A549 (cell line): ENCODE results near the gene ACBD4. TPM values are rescaled to one million over a fixed set of nuclear protein-coding genes. Genes with fewer than 3 reads are reported as not detected.

Experiments used
- ATAC-seq, 2 experiments: fragments of 200-7000 bp in 1 of 2; fragments of >200 bp in 1 of 2; cut with Nextera tagmentation in 1 of 2; cut with Tn5 transposase in 1 of 2; 3 replicates each; pipeline versions ENCODE4 v1.8.0 to v1.9.1; 2018 to 2020; ENCODE audit warnings: mild to moderate bottlenecking in 1 of 2, moderate library complexity in 1 of 2
- CTCF ChIA-PET: fragments of 300-600 bp; sonication (Branson Sonifier 250); formaldehyde crosslinking; extraction: SDS; loops from one replicate; lab custom pipeline; 2021; ENCODE audit warnings: antibody characterized with exemption, inconsistent platforms; lab: Yijun Ruan, JAX
- POLR2A ChIA-PET: fragments of 350-600 bp; formaldehyde crosslinking; extraction: SDS; loops from one replicate; lab custom pipeline; 2021; ENCODE audit warnings: antibody characterized with exemption, inconsistent platforms; lab: Yijun Ruan, JAX
- DNase-seq, 2 experiments: peaks; one replicate each; pipeline versions ENCODE4 v3.0.0 to v3.0.0-alpha.2; 2011 to 2016; ENCODE audit warnings: low read depth in 1 of 2, low spot score in 1 of 2
- FAIRE-seq: peaks from 2 replicates; lab custom pipeline; 2011; peaks lifted over from hg19 to GRCh38; lab: Jason Lieb, UNC
- H3K27ac ChIP-seq, 2 experiments: fragments of >200 bp; sonication (Bioruptor Twin); formaldehyde crosslinking; 3 replicates each; pipeline ENCODE4 v1.5.1; 2016 to 2017
- H3K4me1 ChIP-seq: fragments of >200 bp; sonication (Bioruptor Twin); formaldehyde crosslinking; 3 replicates; pipeline ENCODE4 v1.6.1; 2016
- H3K4me2 ChIP-seq: fragments of >200 bp; sonication (Bioruptor Twin); formaldehyde crosslinking; 3 replicates; pipeline ENCODE4 v1.6.1; 2016
- H3K4me3 ChIP-seq: fragments of >200 bp; sonication (Bioruptor Twin); formaldehyde crosslinking; 3 replicates; pipeline ENCODE4 v1.5.1; 2016
- H3K9me3 ChIP-seq: fragments of >200 bp; sonication (Bioruptor Twin); formaldehyde crosslinking; 3 replicates; pipeline ENCODE4 v1.6.1; 2016
- BCL3 ChIP-seq: fragments of >200 bp; sonication (Bioruptor Twin); formaldehyde crosslinking; IDR thresholded peaks from 3 replicates; pipeline ENCODE4 v1.6.1; 2016
- BHLHE40 ChIP-seq: IDR thresholded peaks from 2 replicates; pipeline ENCODE4 v1.6.1; 2012; ENCODE audit warnings: low read depth, low read length, inconsistent platforms
- CBX8 ChIP-seq: fragments of 200-600 bp; sonication (generic); IDR thresholded peaks from 2 replicates; pipeline ENCODE4 v1.6.1; 2016
- EHF ChIP-seq: fragments of 250-450 bp; sonication (Bioruptor Pico); IDR thresholded peaks from 2 replicates; pipeline ENCODE4 v1.5.0; 2020; ENCODE audit warnings: mild to moderate bottlenecking
- EHMT2 ChIP-seq: fragments of 200-600 bp; sonication (generic); IDR thresholded peaks from 2 replicates; pipeline ENCODE4 v1.6.1; 2016; ENCODE audit warnings: antibody characterized with exemption, low read depth, mild to moderate bottlenecking, moderate library complexity
- FOSL2 ChIP-seq, 2 experiments: fragments of 450-650 bp in 1 of 2; fragments of >200 bp in 1 of 2; sonication (Bioruptor Twin) in 1 of 2; formaldehyde crosslinking; IDR thresholded peaks; 2 replicates each; pipeline versions ENCODE4 v1.5.0 to v1.6.1; 2016 to 2020; ENCODE audit warnings: mild to moderate bottlenecking in 1 of 2, moderate library complexity in 1 of 2
- HEYL ChIP-seq: fragments of 250-450 bp; sonication (Bioruptor Pico); IDR thresholded peaks from 2 replicates; pipeline ENCODE4 v1.8.0; 2021; ENCODE audit warnings: mild to moderate bottlenecking, moderate library complexity
- HMGXB4 ChIP-seq: fragments of 250-450 bp; sonication (Bioruptor Pico); IDR thresholded peaks from 2 replicates; pipeline ENCODE4 v1.5.0; 2021; ENCODE audit warnings: mild to moderate bottlenecking, moderate library complexity, borderline replicate concordance
- HOXB13 ChIP-seq: fragments of 250-450 bp; sonication (Bioruptor Pico); IDR thresholded peaks from 2 replicates; pipeline ENCODE4 v1.5.0; 2020; ENCODE audit warnings: low read depth, mild to moderate bottlenecking, moderate library complexity
- JUN ChIP-seq, 2 experiments: fragments of >200 bp; sonication (Bioruptor Twin); formaldehyde crosslinking; IDR thresholded peaks; 2 replicates in 1 of 2; 3 replicates in 1 of 2; pipeline ENCODE4 v1.6.1; 2016 to 2017
- JUNB ChIP-seq: fragments of >200 bp; sonication (Bioruptor Twin); formaldehyde crosslinking; IDR thresholded peaks from 2 replicates; pipeline ENCODE4 v1.6.1; 2016
- MAX ChIP-seq: IDR thresholded peaks from 2 replicates; pipeline ENCODE4 v1.6.1; 2012
- NPAS2 ChIP-seq: fragments of 250-450 bp; sonication (Bioruptor Pico); IDR thresholded peaks from 2 replicates; pipeline ENCODE4 v1.8.0; 2022; ENCODE audit warnings: mild to moderate bottlenecking, moderate library complexity, borderline replicate concordance
- PBX3 ChIP-seq: IDR thresholded peaks from 2 replicates; pipeline ENCODE4 v1.6.1; 2012
- PHF8 ChIP-seq: fragments of 200-600 bp; sonication (generic); IDR thresholded peaks from 2 replicates; pipeline ENCODE4 v1.6.1; 2016; ENCODE audit warnings: low read depth, mild to moderate bottlenecking, antibody characterized with exemption, moderate library complexity, borderline replicate concordance
- POLR2A ChIP-seq: IDR thresholded peaks from 2 replicates; pipeline ENCODE4 v1.6.1; 2012; ENCODE audit warnings: mild to moderate bottlenecking, low read length
- RARB ChIP-seq: fragments of 250-450 bp; sonication (Bioruptor Pico); IDR thresholded peaks from 2 replicates; pipeline ENCODE4 v1.8.0; 2021; ENCODE audit warnings: mild to moderate bottlenecking, moderate library complexity
- RFX5 ChIP-seq: fragments of 450-650 bp; IDR thresholded peaks from 2 replicates; pipeline ENCODE4 v1.7.1; 2014; ENCODE audit warnings: antibody characterized with exemption, mild to moderate bottlenecking, moderate library complexity
- RNF2 ChIP-seq: fragments of 200-600 bp; sonication (generic); IDR thresholded peaks from 2 replicates; pipeline ENCODE4 v1.6.1; 2016; ENCODE audit warnings: low read depth, mild to moderate bottlenecking, antibody characterized with exemption, moderate library complexity, borderline replicate concordance
- TFCP2L1 ChIP-seq: fragments of 250-450 bp; sonication (Bioruptor Pico); IDR thresholded peaks from 2 replicates; pipeline ENCODE4 v1.5.0; 2021; ENCODE audit warnings: mild to moderate bottlenecking
- ZFP36 ChIP-seq: fragments of 450-650 bp; IDR thresholded peaks from 2 replicates; pipeline ENCODE4 v1.6.1; 2014; ENCODE audit warnings: borderline replicate concordance; ENCODE audit not compliant: partially characterized antibody
- ZNF302 ChIP-seq: fragments of 250-450 bp; sonication (Bioruptor Pico); IDR thresholded peaks from 2 replicates; pipeline ENCODE4 v1.9.0; 2021; ENCODE audit warnings: inconsistent platforms, mild to moderate bottlenecking, moderate library complexity
- WGBS: methylation state at CpG from one replicate; pipeline ENCODE4 v1.1.6; 2017; ENCODE audit errors: missing lambda C conversion rate; 5-methylcytosine and 5-hydroxymethylcytosine counted together
- polyA plus RNA-seq, 4 experiments: library from polyadenylated mRNA; depleted of rRNA in 3 of 4; stranded (reverse); fragments of >200 nt; fragmentation: RNase III in 1 of 4; extraction: RNeasy Plus Mini Kit Qiagen cat#74134 plus additional on column Dnase treatment in 1 of 4; gene quantifications; 2 replicates in 3 of 4; 3 replicates in 1 of 4; pipeline ENCODE4 v1.2.3, GENCODE V29; 2011 to 2017

Gene ACBD4
- polyA plus RNA-seq, 2 of the 4 experiments (the other 2 are of a cell fraction), result 11.4 to 13.7 TPM

DNA sequence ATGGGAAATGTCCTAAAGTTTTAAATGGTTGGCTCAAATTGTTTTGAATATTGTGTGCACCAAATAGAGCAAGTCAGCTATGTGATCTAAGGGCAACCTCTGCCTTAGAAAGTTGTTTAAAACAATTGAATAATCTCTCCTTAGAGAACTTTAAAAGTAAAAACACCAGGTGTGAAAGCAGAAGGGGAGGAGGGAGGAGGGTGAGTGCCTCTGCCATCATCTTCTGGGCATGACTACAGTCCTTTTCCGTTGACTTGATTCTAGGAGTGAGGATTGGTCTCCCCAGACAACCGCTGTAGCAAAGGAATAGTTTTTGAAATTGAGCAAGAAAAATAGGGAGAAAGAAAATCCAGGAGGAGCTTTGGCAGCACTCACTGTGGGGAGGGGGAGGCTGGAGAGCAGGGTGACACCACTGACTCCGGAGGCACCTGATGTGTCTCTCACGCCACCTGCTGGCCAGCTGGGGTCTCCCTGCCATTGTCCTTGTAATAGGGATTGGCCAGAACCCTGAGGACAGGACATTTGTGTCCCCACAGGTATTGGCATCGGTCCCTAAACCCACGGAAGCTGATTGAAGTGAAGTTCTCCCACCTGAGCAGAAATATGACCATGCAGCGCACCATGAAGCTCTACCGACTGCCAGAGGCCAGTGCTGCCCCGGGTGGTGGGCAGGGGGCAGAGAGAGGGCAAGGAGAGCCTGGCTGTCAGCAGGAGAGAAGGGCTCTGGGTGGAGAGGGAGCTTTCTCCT, 36.4 kb upstream of the ACBD4 start (continued):
- TF ChIP-seq RNF2 (no peak), EHF (no peak), CBX8 (no peak), BCL3 (no peak), PHF8 (no peak)

DNA sequence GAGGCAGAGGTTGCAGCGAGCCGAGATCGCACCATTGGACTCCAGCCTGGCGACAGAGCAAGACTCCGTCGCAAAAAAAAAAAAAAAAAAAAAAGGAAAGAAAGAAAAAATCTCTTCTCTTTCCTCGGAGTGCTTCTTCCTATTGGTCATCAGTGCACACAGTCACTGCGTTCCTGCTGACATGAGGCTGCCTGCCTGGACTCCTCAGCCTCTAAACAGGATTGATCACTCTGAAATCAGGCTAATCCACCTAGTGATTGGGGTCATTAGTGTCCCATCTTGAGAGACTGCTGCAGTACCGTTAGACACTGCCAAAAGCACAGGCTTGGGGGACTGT, 34.0 kb upstream of the ACBD4 start:
- no peak overlapping the region for H3K27ac ChIP-seq
- H3K4me1 ChIP-seq, result peaks cover 7% of the 10 kb centered on the region; the same call in 2 of the 3 replicates
- 90% methylated on average over 9 of the region's 9 CpGs for WGBS
- no peak for TF ChIP-seq EHMT2
- no peak for TF ChIP-seq RARB (CRISPR knock-in tag)
- no peaks in the 10 kb centered on the region for H3K9me3 ChIP-seq
- no peak overlapping the region for H3K4me3 ChIP-seq
- no peak overlapping the region for H3K4me2 ChIP-seq
- ATAC-seq, result no peak
- no peak for DNase-seq
- CTCF ChIA-PET, result interaction anchor here (4.9 to 30.6 kb wide), 5 partner anchors 7 to 32 kb away, joined by 64 to 742 read pairs (median 109); partner anchors contain the start of genes ACBD4 and PLCD3
- FAIRE-seq, result no peak
- POLR2A ChIA-PET, result no interaction called here

- FAIRE-seq (no peak), ATAC-seq (no peak), DNase-seq (no peak)
- TF ChIP-seq MAX, result no peak
- TF ChIP-seq RARB (CRISPR knock-in tag), result no peak
- TF ChIP-seq HEYL (CRISPR knock-in tag), result no peak
- no peak for TF ChIP-seq FOSL2 (IDR thresholded peaks at IDR 0.05)
- TF ChIP-seq FOSL2 (CRISPR knock-in tag; IDR thresholded peaks at IDR 0.05), result no peak
- no peak for TF ChIP-seq RFX5
- TF ChIP-seq JUNB, result no peak
- TF ChIP-seq PHF8, result no peak
- TF ChIP-seq BCL3, result no peak
- no peak for TF ChIP-seq JUN (IDR thresholded peaks at IDR 0.05)
- TF ChIP-seq HOXB13 (CRISPR knock-in tag), result no peak
- Histone ChIP-seq H3K4me1 (peaks cover 7% of the 10 kb centered on the region; the same call in 2 of the 3 replicates), H3K9me3 (no peaks in the 10 kb centered on the region), H3K4me2 (no peak overlapping the region), H3K4me3 (no peak overlapping the region), H3K27ac (peak overlapping the region in 1 of 2 experiments; percentile 22; a peak in 1 of 6 replicates)
- CTCF ChIA-PET, result interaction anchor here (1.0 to 30.6 kb wide), 7 partner anchors 7 to 133 kb away, joined by 3 to 742 read pairs (median 64); partner anchors contain the start of genes ACBD4 and PLCD3
- 89% methylated on average over 12 of the region's 12 CpGs for WGBS
- POLR2A ChIA-PET, result no interaction called here
These were observed 33.3 kb upstream of the ACBD4 start for GRCh38 chr17:45101883-45102811.

DNA sequence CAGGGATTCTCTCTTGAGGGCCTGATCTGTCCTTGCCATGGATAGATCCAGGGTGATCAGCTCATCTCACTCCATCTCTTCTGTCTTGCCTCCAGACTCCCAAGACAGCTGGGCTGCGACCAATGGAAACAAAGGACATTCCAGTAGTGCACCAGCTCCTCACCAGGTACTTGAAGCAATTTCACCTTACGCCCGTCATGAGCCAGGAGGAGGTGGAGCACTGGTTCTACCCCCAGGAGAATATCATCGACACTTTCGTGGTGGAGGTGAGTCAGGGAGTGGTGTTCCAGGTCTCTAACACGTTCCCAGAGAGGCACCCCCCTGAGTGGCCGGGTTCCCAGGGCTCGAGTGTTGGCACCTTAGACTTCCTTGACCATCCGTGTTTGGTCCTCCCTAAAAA, 32.6 kb upstream of the ACBD4 start:
- DNase-seq (no peak), FAIRE-seq (no peak), ATAC-seq (no peak)
- peaks cover 7% of the 10 kb centered on the region; the same call in 2 of the 3 replicates for H3K4me1 ChIP-seq
- POLR2A ChIA-PET, result no interaction called here
- H3K4me2 ChIP-seq, result no peak overlapping the region
- CTCF ChIA-PET, result interaction anchor here (0.6 to 30.6 kb wide), 8 partner anchors 8 to 192 kb away, joined by 3 to 742 read pairs (median 14); partner anchors contain the start of genes ACBD4 and PLCD3
- 90% methylated on average over 9 of the region's 9 CpGs for WGBS
- H3K9me3 ChIP-seq, result no peaks in the 10 kb centered on the region
- no peak overlapping the region for H3K4me3 ChIP-seq
- no peak overlapping the region for H3K27ac ChIP-seq
- TF ChIP-seq ZNF302 (CRISPR knock-in tag) (no peak), BHLHE40 (no peak), BCL3 (no peak), PBX3 (no peak), HMGXB4 (no peak), TFCP2L1 (CRISPR knock-in tag) (no peak), NPAS2 (no peak), ZFP36 (no peak), POLR2A (no peak)
